PC-9 (cell line): ENCODE measurements around the gene GABRR3. TPM values are rescaled to one million over a fixed set of nuclear protein-coding genes. Genes with fewer than 3 reads are reported as not detected.
A peak's percentile ranks its signal among the peaks of the same experiment; 100 is the strongest.

ENCODE experiments used
- BruUV-seq: library from RNA; stranded (reverse); fragments of 400-500 nt; replicated peaks from 2 replicates; lab custom pipeline; 2021; lab: Mats Ljungman, UMichigan
- CTCF ChIA-PET: fragments of 300-600 bp; sonication (Branson Sonifier 250); formaldehyde crosslinking; loops from one replicate; lab custom pipeline; 2022; ENCODE audit warnings: antibody characterized with exemption; lab: Charles Lee
- POLR2A ChIA-PET: fragments of 300-600 bp; sonication (Branson Sonifier 250); formaldehyde crosslinking; loops from one replicate; lab custom pipeline; 2022; ENCODE audit warnings: antibody characterized with exemption; ENCODE audit not compliant: unreplicated experiment; lab: Charles Lee
- DNase-seq, 2 experiments: peaks; one replicate each; pipeline versions ENCODE4 v3.0.0 to v3.0.0-alpha.2; 2015 to 2022; ENCODE audit warnings: mixed read lengths in 1 of 2
- H2AFZ ChIP-seq: fragments of 200-600 bp; sonication (generic); 2 replicates; pipeline ENCODE4 v1.8.1; 2017; ENCODE audit warnings: antibody characterized with exemption
- H3F3A ChIP-seq: fragments of 200-600 bp; sonication (generic); 2 replicates; pipeline ENCODE4 v1.8.1; 2017; ENCODE audit warnings: antibody characterized with exemption, mild to moderate bottlenecking, low read depth; ENCODE audit not compliant: insufficient read depth
- H3K27ac ChIP-seq: fragments of 200-600 bp; sonication (generic); 2 replicates; pipeline ENCODE4 v1.6.1; 2016; ENCODE audit warnings: mixed run types
- H3K27me3 ChIP-seq: fragments of 200-600 bp; sonication (generic); 2 replicates; pipeline ENCODE4 v1.6.1; 2016; ENCODE audit warnings: low read depth, mixed run types; ENCODE audit not compliant: insufficient read depth
- H3K36me3 ChIP-seq: fragments of 200-600 bp; sonication (generic); 2 replicates; pipeline ENCODE4 v1.6.1; 2016; ENCODE audit warnings: low read depth, mixed run types
- H3K4me1 ChIP-seq: fragments of 200-600 bp; sonication (generic); replicated peaks from 2 replicates; pipeline ENCODE4 v1.6.1; 2016; ENCODE audit warnings: mixed run types; ENCODE audit not compliant: insufficient read depth
- H3K4me2 ChIP-seq: fragments of 200-600 bp; sonication (generic); 2 replicates; pipeline ENCODE4 v1.6.1; 2017; ENCODE audit warnings: mixed run types
- H3K4me3 ChIP-seq: fragments of 200-600 bp; sonication (generic); 2 replicates; pipeline ENCODE4 v1.6.1; 2016; ENCODE audit warnings: mixed run types
- H3K79me2 ChIP-seq: fragments of 200-600 bp; sonication (generic); 2 replicates; pipeline ENCODE4 v1.6.1; 2017; ENCODE audit warnings: low read depth, mixed run types
- H3K9me2 ChIP-seq: fragments of 200-600 bp; sonication (generic); 2 replicates; pipeline ENCODE4 v1.8.1; 2017; ENCODE audit warnings: mild to moderate bottlenecking; ENCODE audit not compliant: insufficient read depth
- H3K9me3 ChIP-seq: fragments of 200-600 bp; sonication (generic); 2 replicates; pipeline ENCODE4 v1.8.1; 2016; ENCODE audit warnings: low read depth; ENCODE audit not compliant: insufficient read depth
- H4K20me1 ChIP-seq: fragments of 200-600 bp; sonication (generic); 2 replicates; pipeline ENCODE4 v1.8.1; 2017; ENCODE audit not compliant: insufficient read depth
- CTCF ChIP-seq: fragments of 200-600 bp; sonication (generic); conservative IDR thresholded peaks from 2 replicates; pipeline ENCODE4 v1.6.1; 2017; ENCODE audit warnings: mixed run types, antibody characterized with exemption, mild to moderate bottlenecking, moderate library complexity
- EZH2 ChIP-seq: fragments of 200-600 bp; sonication (generic); IDR thresholded peaks from 2 replicates; pipeline ENCODE4 v1.8.0; 2017; ENCODE audit warnings: antibody characterized with exemption, low read depth
- intact Hi-C: fragments of 100-400 bp; cut with micrococcal nuclease; formaldehyde crosslinking; loops from one replicate; pipeline ENCODE4 v1.10.0; 2022; ENCODE audit not compliant: unreplicated experiment
- total RNA-seq: library from RNA; stranded (reverse); gene quantifications from 2 replicates; pipeline ENCODE4 v1.2.3, GENCODE V29; 2021

The GABRR3 gene
- total RNA-seq, 1 experiment from 2014 or later: not detected

- H3K4me2 ChIP-seq: peak overlapping the region; percentile 55
- CTCF ChIA-PET: interaction anchor here (0.7 kb wide), 2 partner anchors 156 to 1646 kb away, joined by 3 to 4 read pairs; no protein-coding TSS in a partner anchor
Measured at GRCh38 chr3:98014268-98014585, 20.9 kb downstream of the GABRR3 start.

GRCh38 chr3:98013411-98014267 is 21.5 kb downstream of the GABRR3 start:
- H3K4me3 ChIP-seq: peak overlapping the region; percentile 2; the same call in 1 of the 2 replicates
- no TSS peak for BruUV-seq

More at GRCh38 chr3:98014268-98014585, 20.9 kb downstream of the GABRR3 start:
- H3K27me3 ChIP-seq: no peaks in the 10 kb centered on the region
- H3K9me2 ChIP-seq: no peaks in the 10 kb centered on the region
- H3K4me3 ChIP-seq: peak overlapping the region; percentile 2; the same call in 1 of the 2 replicates
- no peaks in the 10 kb centered on the region for H3K9me3 ChIP-seq
- H2AFZ ChIP-seq: no peak overlapping the region; the same call in 1 of the 2 replicates
- no peak for DNase-seq
- no peaks in the 10 kb centered on the region for H4K20me1 ChIP-seq
- H3F3A ChIP-seq: peaks cover 24% of the 10 kb centered on the region
- peaks cover 28% of the 10 kb centered on the region for H3K4me1 ChIP-seq
- POLR2A ChIA-PET: no interaction called here
- no TSS peak for BruUV-seq
- H3K27ac ChIP-seq: peak overlapping the region; percentile 48
- no peak for TF ChIP-seq EZH2
- TF ChIP-seq CTCF: no peak
- no peaks in the 10 kb centered on the region for H3K79me2 ChIP-seq
- no peaks in the 10 kb centered on the region for H3K36me3 ChIP-seq
- intact Hi-C loops: no loop called here

More at GRCh38 chr3:98013411-98014267, 21.5 kb downstream of the GABRR3 start:
- no peak overlapping the region; the same call in 1 of the 2 replicates for H2AFZ ChIP-seq
- no peaks in the 10 kb centered on the region for H3K9me2 ChIP-seq
- no peaks in the 10 kb centered on the region for H3K9me3 ChIP-seq
- POLR2A ChIA-PET: no interaction called here
- H3K36me3 ChIP-seq: no peaks in the 10 kb centered on the region
- H3K27ac ChIP-seq: peak overlapping the region; percentile 48
- no peak; the same call in 1 of the 2 replicates for TF ChIP-seq CTCF
- TF ChIP-seq EZH2: no peak
- peak overlapping the region; percentile 55 for H3K4me2 ChIP-seq
- intact Hi-C loops: no loop called here
- DNase-seq: peak in 1 of 2 experiments; percentile 90
- H4K20me1 ChIP-seq: no peaks in the 10 kb centered on the region
- H3K79me2 ChIP-seq: no peaks in the 10 kb centered on the region
- peaks cover 24% of the 10 kb centered on the region for H3F3A ChIP-seq
- peaks cover 28% of the 10 kb centered on the region for H3K4me1 ChIP-seq
- CTCF ChIA-PET: interaction anchor here (0.7 to 1.4 kb wide), 3 partner anchors 8 to 1647 kb away, joined by 3 to 7 read pairs (median 4); no protein-coding TSS in a partner anchor
- H3K27me3 ChIP-seq: no peaks in the 10 kb centered on the region
